Brain pericyte (primary cell): ENCODE measurements around the gene TINAGL1.
"Not testable (repeated sequence)": the region's sequence is repeated elsewhere in the genome, so short reads cannot be mapped to it uniquely, and the experiment has no call there.

Experiments
- DNase-seq: peaks from one replicate; pipeline ENCODE4 v3.0.0-alpha.2; 2012; ENCODE audit warnings: low read depth, low spot score

TINAGL1 gene

GRCh38 chr1:31583995-31584868 lies 7.9 kb downstream of the TINAGL1 start:
- no peak for DNase-seq

- no peak for DNase-seq
Observed at GRCh38 chr1:31584869-31585735, 8.8 kb downstream of the TINAGL1 start.

DNA sequence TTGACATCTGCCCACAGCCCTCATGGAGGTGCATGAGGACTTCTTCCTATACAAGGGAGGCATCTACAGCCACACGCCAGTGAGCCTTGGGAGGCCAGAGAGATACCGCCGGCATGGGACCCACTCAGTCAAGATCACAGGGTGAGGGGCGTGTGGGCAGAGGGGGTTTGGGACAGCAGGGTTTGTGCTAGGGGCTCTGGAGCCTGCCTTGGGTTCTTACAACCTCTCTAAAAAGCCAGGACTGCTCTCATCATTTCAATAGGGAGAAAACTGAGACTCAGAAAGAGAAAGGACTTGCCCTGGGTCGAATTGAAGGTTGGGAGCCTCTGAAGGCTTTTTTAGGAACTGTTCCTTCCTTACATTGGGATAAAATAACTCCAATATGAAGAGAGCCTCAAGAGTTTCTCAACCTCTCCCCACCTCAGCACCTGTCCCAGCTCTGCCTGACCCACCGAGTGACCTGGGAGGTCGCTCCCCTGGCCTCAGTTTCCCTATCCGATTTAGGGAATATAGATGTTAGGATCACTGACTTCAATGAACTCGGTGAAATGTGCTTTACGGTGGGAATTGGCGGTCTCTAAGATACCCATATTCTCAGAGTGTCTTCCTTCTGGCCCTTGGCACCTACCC lies 9.5 kb downstream of the TINAGL1 start:
- no peak for DNase-seq

DNA sequence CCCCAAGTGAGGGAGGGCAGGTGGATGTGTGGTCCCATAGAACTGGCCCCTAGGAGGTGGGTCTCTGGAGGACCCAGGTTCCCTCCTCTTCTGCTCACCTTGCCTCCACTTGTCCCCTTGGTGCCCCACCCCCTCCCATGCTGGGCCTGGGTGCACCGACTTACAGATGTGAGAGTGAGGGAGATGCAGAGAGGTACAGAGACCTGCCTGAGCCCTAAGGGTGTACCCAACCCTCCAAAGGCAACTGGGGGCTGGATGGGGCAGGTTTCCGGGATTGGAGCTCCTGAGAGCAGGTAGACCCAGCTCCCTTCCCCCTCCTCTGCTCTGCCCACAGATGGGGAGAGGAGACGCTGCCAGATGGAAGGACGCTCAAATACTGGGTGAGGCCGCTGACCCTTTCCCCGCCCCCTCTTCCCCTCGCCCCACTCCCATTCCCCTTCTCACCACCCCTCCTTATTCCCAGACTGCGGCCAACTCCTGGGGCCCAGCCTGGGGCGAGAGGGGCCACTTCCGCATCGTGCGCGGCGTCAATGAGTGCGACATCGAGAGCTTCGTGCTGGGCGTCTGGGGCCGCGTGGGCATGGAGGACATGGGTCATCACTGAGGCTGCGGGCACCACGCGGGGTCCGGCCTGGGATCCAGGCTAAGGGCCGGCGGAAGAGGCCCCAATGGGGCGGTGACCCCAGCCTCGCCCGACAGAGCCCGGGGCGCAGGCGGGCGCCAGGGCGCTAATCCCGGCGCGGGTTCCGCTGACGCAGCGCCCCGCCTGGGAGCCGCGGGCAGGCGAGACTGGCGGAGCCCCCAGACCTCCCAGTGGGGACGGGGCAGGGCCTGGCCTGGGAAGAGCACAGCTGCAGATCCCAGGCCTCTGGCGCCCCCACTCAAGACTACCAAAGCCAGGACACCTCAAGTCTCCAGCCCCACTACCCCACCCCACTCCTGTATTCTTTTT lies 10.3 kb downstream of the TINAGL1 start:
- no peak for DNase-seq

DNA sequence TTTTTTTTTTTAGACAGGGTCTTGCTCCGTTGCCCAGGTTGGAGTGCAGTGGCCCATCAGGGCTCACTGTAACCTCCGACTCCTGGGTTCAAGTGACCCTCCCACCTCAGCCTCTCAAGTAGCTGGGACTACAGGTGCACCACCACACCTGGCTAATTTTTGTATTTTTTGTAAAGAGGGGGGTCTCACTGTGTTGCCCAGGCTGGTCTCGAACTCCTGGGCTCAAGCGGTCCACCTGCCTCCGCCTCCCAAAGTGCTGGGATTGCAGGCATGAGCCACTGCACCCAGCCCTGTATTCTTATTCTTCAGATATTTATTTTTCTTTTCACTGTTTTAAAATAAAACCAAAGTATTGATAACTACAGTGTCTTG lies 11.0 kb downstream of the TINAGL1 start:
- not testable (repeated sequence) for DNase-seq

GRCh38 chr1:31587720-31588423 lies 11.6 kb downstream of the TINAGL1 start:
- DNase-seq, result no peak

DNA sequence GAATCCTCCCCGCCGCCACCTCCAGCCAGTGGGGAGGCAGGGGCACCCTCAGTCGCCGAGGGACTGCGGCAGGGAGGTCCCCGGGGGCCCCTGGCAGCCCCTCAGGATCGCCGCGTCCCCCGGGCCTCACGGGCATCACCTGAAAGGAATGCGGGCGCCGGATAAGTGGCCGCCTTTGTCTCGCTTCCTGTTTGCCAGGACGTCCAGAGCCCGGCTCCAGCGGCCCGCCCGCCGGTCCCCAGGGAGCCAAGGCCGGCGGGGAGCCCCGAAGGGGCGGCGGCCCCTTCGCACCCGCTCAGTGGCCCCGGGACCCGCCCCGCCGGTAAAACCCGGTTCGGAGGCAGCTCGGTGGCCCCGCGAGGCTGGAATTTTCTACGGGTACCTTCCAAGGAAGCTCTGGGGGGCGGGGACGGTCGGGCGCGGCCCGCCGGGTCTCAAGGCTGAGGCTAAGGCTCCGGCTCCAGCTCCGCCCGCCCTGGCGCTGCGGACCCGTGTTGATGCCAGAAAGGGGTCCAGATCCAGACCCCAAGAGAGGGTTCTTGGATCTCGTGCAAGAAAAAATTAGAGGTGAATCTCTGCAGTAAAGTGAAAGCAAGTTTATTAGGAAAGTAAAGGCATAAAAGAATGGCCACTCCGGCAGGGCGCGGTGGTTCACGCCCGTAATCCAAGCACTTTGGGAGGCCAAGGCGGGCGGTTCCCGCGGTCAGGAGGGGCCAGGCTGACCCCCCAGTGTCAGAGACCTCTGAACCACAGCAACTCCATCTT lies 12.6 kb downstream of the TINAGL1 start:
- DNase-seq, result no peak

- DNase-seq, result no peak
Observed at GRCh38 chr1:31591425-31592093, 15.2 kb downstream of the TINAGL1 start.

GRCh38 chr1:31592132-31592531 lies 15.8 kb downstream of the TINAGL1 start:
- no peak for DNase-seq

DNA sequence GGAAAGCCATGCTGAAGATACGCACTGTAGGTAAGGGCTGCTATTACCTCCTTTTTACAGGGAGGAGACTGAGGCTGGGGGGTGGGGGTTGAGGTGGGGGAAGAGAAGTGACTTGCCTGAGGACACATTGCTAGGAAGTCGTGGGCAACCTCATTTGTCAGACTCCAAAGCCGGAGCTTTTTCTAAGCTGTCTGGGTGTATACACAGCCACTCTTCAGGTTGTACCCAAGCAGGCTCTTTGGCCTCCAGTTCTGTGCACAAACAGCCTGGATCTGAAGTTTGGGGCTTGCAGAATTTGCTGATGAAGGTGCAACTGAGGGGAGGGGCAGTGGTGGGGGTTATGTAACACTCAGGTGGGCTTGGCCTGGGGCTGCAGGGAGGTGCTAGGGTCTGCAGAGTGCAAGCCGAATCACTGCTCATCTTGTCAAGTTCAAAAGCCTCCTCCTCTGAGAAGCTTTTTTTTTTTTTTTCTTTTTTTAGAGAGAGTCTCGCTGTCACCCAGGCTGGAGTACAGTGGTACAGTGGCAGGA lies 16.9 kb downstream of the TINAGL1 start:
- no peak for DNase-seq

GRCh38 chr1:31593770-31594632 lies 17.7 kb downstream of the TINAGL1 start:
- DNase-seq, result no peak

DNA sequence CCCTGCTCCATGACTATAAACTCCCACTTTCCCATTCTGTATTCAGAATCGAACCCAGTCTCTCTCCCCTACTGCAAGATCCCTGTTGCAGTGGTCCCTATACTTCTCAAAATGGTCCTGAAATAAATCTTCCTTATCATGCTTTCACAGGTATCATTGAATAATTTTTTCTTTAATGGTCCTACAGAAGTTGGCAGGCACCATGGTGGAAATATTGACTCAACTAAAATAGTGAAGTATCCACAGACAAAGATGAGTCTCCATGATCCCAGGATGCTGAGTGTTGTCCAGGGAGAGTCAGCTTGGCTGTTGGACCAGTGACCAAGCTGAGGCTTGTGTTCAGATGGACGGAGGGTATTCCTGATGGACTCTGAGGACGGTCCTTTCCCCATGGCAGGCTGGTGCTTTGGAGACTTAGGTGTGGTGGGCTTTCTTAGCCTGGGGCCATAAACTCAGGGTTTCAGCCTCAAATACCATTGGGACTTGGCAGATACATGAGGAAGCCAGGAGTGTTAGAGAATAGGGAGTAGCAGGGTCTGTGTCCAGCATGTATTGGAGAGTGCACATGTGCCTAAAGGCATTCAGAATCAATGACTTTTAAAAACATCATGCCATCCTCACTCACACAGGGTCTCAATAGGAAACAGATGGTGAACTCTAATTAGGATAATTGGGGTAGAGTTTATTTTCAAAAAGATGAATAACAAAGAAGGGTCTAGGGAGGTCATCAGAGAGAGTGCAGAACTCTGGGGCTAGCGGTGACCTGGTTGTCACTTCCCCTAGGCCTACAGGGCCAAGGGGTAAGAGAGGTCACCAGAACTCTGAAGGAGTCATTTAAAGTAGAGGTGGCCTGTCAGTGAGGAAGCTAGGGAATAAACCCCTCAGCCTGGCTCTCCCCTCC lies 19.8 kb downstream of the TINAGL1 start:
- no peak for DNase-seq

DNA sequence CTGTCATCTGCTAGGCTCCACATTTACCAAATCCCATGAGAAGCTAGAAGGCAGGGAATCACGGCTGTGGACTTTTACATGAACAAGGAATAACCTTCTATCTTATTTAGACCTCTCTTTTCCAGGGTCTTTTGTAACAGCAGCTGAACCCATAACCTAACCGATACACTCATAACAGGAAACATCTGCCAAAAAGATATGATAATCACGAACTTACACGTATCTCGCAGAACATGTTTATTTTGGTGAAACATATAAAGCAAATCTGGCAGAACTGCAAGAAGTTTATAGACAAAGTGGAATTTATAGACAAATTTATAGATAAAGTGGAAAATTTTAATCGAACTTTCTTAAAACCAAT lies 20.4 kb downstream of the TINAGL1 start:
- DNase-seq, result no peak

DNA sequence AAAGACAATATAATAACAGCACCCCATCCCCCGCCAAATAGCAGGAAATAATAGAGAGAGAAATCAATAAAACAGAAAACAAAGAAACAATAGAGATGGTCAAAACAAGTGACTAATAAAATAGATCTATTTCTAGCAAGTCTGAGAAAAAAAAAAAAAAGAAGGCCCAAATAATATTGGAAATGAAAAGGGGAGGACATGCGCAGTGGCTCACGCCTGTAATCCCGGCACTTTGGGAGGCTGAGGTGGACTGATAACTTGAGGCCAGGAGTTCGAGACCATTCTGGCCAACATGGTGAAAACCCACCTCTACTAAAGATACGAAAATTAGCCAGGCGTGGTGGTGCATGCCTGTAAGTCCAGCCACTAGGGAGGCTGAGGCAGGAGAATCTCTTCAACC lies 22.7 kb downstream of the TINAGL1 start:
- DNase-seq, result no peak

- no peak for DNase-seq
Observed at GRCh38 chr1:31600641-31601040, 24.3 kb downstream of the TINAGL1 start.

DNA sequence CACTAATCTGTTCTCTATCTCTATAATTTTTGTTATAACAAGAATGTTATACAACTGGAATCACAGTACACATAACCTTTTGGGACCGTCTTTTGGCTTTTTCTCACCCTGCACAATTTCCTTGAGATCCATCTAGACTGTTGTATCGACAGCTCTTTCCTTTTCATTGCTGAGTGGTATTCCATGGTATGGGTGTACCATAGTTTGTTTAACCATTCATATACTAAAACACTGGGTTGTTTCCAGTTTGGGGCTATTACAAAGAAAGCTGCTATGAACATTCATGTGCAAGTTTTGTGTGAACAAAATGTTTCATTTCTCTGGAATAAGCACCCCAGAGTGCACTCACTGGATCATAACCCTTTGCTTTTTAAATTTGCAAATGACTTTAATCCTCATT lies 25.8 kb downstream of the TINAGL1 start:
- DNase-seq, result no peak

DNA sequence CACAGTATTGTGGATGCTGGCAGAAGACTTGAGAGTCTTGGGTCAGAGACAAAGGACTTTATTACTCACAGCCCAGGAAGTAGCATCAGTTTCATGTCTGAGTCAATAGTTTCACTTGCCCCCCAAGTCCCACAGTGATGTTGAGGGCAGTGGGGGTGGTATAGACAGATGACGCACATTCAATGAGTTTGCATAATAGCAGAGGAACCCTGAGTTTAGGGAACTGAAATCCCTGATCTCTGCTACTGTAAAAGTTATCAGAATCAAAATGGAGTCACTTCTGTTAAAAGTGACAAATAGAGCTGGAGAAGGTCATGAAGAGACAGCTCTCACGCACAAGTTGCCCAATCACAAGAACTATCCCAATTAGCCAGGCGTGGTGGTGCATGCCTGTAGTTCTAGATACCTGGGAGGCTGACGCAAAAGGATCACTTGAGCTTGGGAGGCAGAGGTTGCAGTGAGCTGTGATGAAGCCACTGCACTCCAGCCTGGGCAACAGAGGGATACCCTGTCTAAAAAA lies 29.7 kb downstream of the TINAGL1 start:
- no peak for DNase-seq
